Measurements from ENCODE around the gene TLL2. TPM values are rescaled to one million over a fixed set of nuclear protein-coding genes. Genes with fewer than 3 reads are reported as not detected.

Gene TLL2
- total and polyA plus RNA-seq, 4 donors: 0.07 to 0.23 (median 0.10) TPM

DNA sequence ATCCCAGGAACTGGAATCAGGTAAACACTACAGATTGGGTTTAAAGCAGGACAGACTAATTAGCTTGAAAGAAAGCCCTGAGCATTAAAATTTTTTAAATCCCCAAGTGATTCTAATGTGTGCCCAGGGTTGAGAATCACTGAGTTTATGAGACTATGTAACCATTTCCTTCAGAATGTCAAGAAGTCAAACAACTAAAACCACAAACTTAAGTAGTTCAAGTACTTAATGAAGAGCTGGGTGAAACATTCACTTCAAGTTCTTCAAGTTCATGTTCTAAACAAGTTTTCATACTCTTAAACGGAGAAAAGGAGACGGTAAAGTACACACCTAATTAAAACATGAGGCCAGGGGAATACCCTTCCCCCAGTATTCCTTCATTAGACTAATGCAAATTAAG is 28.2 kb upstream of the TLL2 start:
- TF ChIP-seq, protein P1, sequence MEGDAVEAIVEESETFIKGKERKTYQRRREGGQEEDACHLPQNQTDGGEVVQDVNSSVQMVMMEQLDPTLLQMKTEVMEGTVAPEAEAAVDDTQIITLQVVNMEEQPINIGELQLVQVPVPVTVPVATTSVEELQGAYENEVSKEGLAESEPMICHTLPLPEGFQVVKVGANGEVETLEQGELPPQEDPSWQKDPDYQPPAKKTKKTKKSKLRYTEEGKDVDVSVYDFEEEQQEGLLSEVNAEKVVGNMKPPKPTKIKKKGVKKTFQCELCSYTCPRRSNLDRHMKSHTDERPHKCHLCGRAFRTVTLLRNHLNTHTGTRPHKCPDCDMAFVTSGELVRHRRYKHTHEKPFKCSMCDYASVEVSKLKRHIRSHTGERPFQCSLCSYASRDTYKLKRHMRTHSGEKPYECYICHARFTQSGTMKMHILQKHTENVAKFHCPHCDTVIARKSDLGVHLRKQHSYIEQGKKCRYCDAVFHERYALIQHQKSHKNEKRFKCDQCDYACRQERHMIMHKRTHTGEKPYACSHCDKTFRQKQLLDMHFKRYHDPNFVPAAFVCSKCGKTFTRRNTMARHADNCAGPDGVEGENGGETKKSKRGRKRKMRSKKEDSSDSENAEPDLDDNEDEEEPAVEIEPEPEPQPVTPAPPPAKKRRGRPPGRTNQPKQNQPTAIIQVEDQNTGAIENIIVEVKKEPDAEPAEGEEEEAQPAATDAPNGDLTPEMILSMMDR (IDR thresholded peaks at IDR 0.05; ENCODE audit: control extremely low read depth, extremely low read depth): no peak
- peak; percentile 58 for ATAC-seq (ENCODE audit: insufficient read depth, low FRiP score)
- peaks cover 3 to 17% (median 14%) of the 10 kb centered on the region in 4 donors for H3K36me3 ChIP-seq (ENCODE audit: control insufficient read depth in 4 of 4, insufficient read depth in 4 of 4, low read length in 4 of 4)

DNA sequence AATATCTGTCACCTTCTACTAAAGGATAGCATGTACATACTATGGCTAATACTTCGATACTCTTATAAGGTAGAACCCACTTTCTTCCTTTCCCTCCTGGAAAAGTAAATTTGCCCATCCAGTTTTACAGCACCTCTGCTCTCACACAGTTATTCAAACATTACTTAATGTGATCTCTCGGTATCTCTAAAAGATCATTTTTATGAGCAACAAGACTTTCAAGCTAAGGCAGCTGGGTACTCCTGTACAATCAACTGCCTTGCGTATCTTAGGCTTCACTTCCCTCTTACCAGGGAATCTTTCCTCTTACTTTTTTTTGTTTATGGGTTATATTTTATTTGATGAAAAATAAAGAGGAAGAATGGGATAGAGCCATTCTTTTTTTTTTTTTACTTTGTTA is 26.5 kb upstream of the TLL2 start:
- H3K27ac ChIP-seq (ENCODE audit: low read depth in 1 of 2, low read length in 1 of 2): no peak overlapping the region
- peaks cover 0 to 3% (median 0%) of the 10 kb centered on the region in 5 donors for H3K4me1 ChIP-seq (ENCODE audit: control insufficient read depth in 5 of 5, insufficient read depth in 5 of 5, low read length in 5 of 5)
- TF ChIP-seq, protein P1 (IDR thresholded peaks at IDR 0.05; ENCODE audit: control extremely low read depth, extremely low read depth): no peak
- H3K4me3 ChIP-seq: no peak overlapping the region
- 95 to 97% methylated on average over 3 of the region's 3 CpGs for WGBS, 2 donors
- H3K9me3 ChIP-seq (ENCODE audit: control insufficient read depth in 4 of 4, insufficient read depth in 3 of 4, low read length in 3 of 4): no peaks in the 10 kb centered on the region
- no peaks in the 10 kb centered on the region for H3K27me3 ChIP-seq (ENCODE audit: control insufficient read depth in 3 of 3, insufficient read depth in 3 of 3, low read length in 2 of 3)
- ATAC-seq (ENCODE audit: insufficient read depth, low FRiP score) (no peak), DNase-seq (no peak)
- H3K36me3 ChIP-seq (ENCODE audit: control insufficient read depth in 4 of 4, insufficient read depth in 4 of 4, low read length in 4 of 4): peaks cover 3 to 13% (median 12%) of the 10 kb centered on the region in 4 donors
- no peak overlapping the region for H3K9ac ChIP-seq (ENCODE audit: insufficient read depth in 1 of 2, low read length in 2 of 2)

More for the DNA sequence above, 28.2 kb upstream of the TLL2 start:
- no peaks in the 10 kb centered on the region for H3K27me3 ChIP-seq (ENCODE audit: control insufficient read depth in 3 of 3, insufficient read depth in 3 of 3, low read length in 2 of 3)
- peak in 2 of 3 donors; percentile 39 to 62 for DNase-seq
- no peak overlapping the region for H3K27ac ChIP-seq (ENCODE audit: low read depth in 1 of 2, low read length in 1 of 2)
- 72 to 85% methylated on average over 2 of the region's 2 CpGs for WGBS, 2 donors
- no peaks in the 10 kb centered on the region for H3K4me1 ChIP-seq (ENCODE audit: control insufficient read depth in 5 of 5, insufficient read depth in 5 of 5, low read length in 5 of 5)
- H3K4me3 ChIP-seq: no peak overlapping the region
- H3K9me3 ChIP-seq (ENCODE audit: control insufficient read depth in 4 of 4, insufficient read depth in 3 of 4, low read length in 3 of 4): no peaks in the 10 kb centered on the region
- no peak overlapping the region for H3K9ac ChIP-seq (ENCODE audit: insufficient read depth in 1 of 2, low read length in 2 of 2)

- Histone ChIP-seq H3K4me3 (no peak overlapping the region), H3K9ac (ENCODE audit: insufficient read depth in 1 of 2, low read length in 2 of 2) (no peak overlapping the region), H3K27me3 (ENCODE audit: control insufficient read depth in 3 of 3, insufficient read depth in 3 of 3, low read length in 2 of 3) (no peaks in the 10 kb centered on the region), H3K9me3 (ENCODE audit: control insufficient read depth in 4 of 4, insufficient read depth in 3 of 4, low read length in 3 of 4) (no peaks in the 10 kb centered on the region), H3K4me1 (ENCODE audit: control insufficient read depth in 5 of 5, insufficient read depth in 5 of 5, low read length in 5 of 5) (peaks cover 0 to 3% (median 0%) of the 10 kb centered on the region in 5 donors), H3K36me3 (ENCODE audit: control insufficient read depth in 4 of 4, insufficient read depth in 4 of 4, low read length in 4 of 4) (peaks cover 3 to 12% (median 11%) of the 10 kb centered on the region in 4 donors), H3K27ac (ENCODE audit: low read depth in 1 of 2, low read length in 1 of 2) (no peak overlapping the region)
- WGBS, 2 donors: 98 to 100% methylated on average over 1 of the region's 1 CpG
- no peak for DNase-seq
- TF ChIP-seq, protein P1 (IDR thresholded peaks at IDR 0.05; ENCODE audit: control extremely low read depth, extremely low read depth): no peak
- no peak for ATAC-seq (ENCODE audit: insufficient read depth, low FRiP score)
Measured at GRCh38 chr10:96538683-96539082, 25.0 kb upstream of the TLL2 start.

- TF ChIP-seq, protein P1 (IDR thresholded peaks at IDR 0.05; ENCODE audit: control extremely low read depth, extremely low read depth): no peak
- DNase-seq (no peak), ATAC-seq (ENCODE audit: insufficient read depth, low FRiP score) (no peak)
- no peaks in the 10 kb centered on the region for H3K27me3 ChIP-seq (ENCODE audit: control insufficient read depth in 3 of 3, insufficient read depth in 3 of 3, low read length in 2 of 3)
- no peak overlapping the region for H3K4me3 ChIP-seq
- no peak overlapping the region for H3K9ac ChIP-seq (ENCODE audit: insufficient read depth in 1 of 2, low read length in 2 of 2)
- peaks cover 0 to 8% (median 0%) of the 10 kb centered on the region in 5 donors for H3K4me1 ChIP-seq (ENCODE audit: control insufficient read depth in 5 of 5, insufficient read depth in 5 of 5, low read length in 5 of 5)
- H3K36me3 ChIP-seq (ENCODE audit: control insufficient read depth in 4 of 4, insufficient read depth in 4 of 4, low read length in 4 of 4): peaks cover 6 to 18% (median 12%) of the 10 kb centered on the region in 4 donors
- 92 to 94% methylated on average over 1 of the region's 1 CpG for WGBS, 2 donors
- no peaks in the 10 kb centered on the region for H3K9me3 ChIP-seq (ENCODE audit: control insufficient read depth in 4 of 4, insufficient read depth in 3 of 4, low read length in 3 of 4)
- no peak overlapping the region for H3K27ac ChIP-seq (ENCODE audit: low read depth in 1 of 2, low read length in 1 of 2)
Measured at GRCh38 chr10:96536129-96536528, 22.4 kb upstream of the TLL2 start.

Data from lung (tissue), 12 donors.